Activated T-helper 9 cell treated with anti-CD3 and anti-CD28 coated beads, Interleukin-2, amount 50 U/mL, for 16 hours (primary cell): ENCODE measurements around the gene ANK2.
"Not testable (repeated sequence)": the region's sequence is repeated elsewhere in the genome, so short reads cannot be mapped to it uniquely, and the experiment has no call there.

Experiments used
- DNase-seq: peaks from one replicate; pipeline ENCODE4 v3.0.0-alpha.2; 2020; ENCODE audit warnings: low read depth

The ANK2 gene

DNA sequence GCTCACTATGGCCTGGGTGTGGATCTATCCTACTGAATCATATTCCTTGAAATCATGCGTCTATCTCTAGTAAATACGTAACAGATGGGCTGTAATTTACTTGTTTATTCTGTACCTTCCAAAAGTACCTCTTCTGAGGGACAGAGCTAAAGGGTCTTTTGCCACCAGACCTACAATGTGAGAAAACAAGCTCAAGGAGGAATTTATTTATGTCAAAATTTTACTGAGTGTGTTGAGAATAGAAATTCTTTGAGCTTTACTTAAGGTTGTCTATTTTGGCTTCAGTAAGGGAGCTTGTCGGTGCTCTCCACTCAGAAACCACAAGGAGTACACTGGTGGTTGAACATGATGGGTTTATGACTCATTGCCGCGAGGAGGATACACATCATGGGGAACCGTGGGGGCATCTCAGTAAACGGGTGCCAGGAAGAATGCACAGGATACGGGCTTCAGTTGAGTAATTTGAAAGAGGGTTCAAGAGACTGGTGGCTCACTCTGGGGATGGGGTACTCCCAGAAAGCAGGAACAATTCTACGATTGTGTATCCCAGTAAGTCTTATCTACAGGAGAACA is 3.0 kb downstream of the ANK2 start:
- no peak for DNase-seq

DNA sequence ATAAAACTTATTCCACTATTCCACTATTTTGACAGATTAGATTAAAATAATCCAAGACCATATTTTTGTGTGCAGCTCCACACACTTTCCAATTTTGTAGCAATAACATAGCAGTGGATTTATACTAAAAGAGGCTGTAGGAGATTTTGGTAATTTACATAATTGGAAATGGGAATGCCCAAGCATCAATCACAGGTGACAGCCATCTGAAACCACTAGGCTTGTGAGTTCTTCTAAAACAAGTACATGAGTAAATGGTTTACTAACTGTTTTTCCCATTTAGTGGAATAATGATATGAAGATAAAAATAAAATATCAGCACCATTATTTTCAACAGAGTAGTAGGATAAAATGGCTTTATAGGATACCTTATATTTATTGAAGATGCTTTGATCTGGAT is 4.4 kb downstream of the ANK2 start:
- no peak for DNase-seq

DNA sequence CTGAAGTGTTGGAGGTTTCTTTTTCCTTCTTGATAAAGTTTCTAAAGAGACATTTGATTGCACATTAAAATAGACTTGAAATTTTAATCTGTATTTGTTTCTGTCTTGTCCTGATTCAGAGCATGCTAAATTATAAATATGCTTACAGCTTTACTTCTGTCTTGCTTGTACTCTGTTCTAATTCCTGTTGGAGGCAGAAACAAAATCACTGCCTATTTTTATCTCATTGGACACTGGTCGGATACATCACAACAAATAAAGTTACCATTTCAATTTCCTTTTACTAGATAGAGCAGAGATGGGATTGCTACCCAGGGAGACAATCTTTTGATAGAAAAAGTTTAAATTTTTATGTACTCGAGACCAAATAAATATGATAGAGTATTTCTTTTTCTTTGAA is 6.9 kb downstream of the ANK2 start:
- DNase-seq: no peak

DNA sequence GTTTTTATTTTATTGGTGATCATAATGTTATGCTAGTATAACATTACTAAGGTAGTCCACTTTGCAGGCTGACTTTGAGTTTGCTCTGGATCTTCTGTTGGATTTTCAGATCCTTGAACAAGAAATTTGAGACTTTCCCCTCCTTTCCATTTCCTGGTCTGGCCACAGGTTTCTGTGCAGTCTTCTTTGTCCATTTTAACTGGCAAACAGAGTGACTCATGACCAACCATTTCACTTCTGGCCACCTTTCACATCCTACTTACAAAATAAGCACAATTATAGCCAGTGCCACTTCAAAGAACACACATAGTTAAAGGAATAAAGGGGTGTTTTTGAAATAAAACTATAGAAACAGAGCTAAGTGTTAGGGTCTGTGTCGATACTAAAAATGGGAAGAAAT is 8.4 kb downstream of the ANK2 start:
- no peak for DNase-seq

DNA sequence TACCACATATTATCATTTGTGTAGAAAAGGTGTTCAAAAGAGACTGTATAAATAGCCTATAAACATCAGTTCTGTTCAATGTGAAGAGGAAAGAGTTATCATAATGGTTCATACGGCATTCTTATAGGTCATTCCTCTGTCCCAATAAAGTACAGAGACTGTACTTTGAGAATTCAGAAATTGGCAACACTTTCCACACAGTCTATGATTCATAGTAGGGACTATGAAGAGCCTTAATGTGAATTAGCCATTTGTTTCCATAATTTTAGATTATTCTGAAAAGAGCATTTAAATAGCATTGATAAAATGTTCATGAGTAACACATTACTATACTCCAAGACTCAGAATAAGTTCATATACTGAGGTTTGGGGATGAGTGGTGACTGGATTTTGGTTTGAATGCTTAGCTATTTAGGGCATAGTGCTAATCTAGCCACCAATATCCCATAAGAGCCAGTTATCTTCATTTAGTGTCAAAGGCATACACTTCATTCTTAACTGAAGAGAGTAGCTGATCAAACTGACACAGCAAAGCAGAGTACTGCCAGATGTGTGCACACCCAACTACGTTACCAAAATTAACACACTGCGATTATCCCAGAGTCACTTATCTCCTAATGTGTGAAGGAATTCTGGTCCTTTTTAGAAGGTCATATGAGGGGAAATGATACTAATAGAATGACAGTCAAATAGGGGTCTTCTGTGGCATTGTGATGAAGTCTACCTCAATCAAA is 10.2 kb downstream of the ANK2 start:
- no peak for DNase-seq

DNA sequence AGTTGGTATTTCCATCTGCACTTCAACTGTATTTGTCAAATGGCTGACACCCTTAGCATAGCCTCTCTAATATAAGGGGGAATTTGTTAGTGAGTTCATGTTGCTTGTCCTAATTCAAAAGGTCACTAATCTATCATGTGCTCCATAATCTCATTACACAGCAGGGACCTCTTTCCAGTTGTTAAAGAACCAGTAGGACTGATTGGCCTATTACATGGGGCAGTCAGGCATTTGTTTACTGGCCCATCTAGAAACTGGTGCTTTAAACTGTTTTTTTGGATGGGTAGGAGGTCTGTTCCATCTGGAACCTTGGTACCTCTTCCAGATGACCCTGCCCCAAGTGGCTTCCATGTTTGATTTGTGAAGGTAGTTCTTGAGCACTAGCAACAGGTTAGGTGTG is 11.4 kb downstream of the ANK2 start:
- DNase-seq: no peak

DNA sequence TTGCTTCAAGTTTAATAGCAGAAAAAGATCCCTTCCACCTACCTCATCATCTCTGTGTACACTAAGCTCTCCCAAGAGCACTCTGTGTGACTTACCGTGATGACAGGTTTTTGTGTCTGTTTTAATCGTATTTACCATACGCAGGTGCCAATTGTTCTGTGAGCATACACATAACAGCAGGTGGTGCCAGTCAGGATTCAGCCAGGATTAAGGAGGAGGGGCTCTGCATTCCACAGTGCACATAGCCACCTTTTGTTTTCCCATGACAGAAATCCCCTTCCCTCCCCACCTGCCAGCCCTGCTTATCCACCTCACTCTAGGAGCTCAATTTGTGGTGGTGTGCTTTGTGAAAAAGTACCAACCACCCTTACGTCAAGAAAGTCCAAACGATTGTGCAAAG is 14.8 kb downstream of the ANK2 start:
- no peak for DNase-seq

DNA sequence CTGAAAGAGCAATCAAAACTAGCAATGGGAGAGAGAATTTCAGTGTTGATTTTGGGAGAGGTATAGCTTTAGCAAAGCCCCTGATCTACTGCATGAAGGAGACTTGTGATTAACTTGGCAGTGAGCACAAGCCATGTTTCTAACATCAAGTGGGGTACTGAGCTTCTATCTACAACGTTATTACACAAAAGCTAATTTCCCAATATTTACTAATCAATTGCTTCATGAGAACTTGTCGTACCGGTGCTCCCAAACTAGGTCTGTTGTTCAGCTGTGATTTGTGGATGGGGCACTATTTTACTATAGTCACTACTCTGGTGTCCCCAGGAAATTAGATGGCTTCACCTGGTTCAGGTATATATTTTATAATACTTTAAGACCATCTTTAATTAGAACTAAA is 16.2 kb downstream of the ANK2 start:
- no peak for DNase-seq

DNA sequence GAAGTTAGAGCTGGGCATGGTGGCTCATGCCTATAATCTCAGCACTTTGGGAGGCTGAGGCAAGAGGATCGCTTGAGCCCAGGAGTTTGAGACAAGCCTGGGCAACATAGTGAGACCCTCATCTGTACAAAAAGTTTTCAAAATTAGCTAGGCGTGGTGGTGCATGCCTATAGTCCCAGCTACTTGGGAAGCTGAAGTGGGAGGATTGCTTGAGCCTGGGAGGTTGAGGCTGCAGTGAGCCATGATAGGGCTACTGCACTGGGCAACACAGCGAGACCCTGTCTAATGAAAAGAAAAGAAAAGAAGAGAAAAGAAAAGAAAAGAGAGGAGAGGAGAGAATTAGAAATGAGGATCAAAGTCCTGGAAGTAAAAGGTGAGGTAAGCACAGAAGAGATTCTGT is 19.3 kb downstream of the ANK2 start:
- DNase-seq: not testable (repeated sequence)

DNA sequence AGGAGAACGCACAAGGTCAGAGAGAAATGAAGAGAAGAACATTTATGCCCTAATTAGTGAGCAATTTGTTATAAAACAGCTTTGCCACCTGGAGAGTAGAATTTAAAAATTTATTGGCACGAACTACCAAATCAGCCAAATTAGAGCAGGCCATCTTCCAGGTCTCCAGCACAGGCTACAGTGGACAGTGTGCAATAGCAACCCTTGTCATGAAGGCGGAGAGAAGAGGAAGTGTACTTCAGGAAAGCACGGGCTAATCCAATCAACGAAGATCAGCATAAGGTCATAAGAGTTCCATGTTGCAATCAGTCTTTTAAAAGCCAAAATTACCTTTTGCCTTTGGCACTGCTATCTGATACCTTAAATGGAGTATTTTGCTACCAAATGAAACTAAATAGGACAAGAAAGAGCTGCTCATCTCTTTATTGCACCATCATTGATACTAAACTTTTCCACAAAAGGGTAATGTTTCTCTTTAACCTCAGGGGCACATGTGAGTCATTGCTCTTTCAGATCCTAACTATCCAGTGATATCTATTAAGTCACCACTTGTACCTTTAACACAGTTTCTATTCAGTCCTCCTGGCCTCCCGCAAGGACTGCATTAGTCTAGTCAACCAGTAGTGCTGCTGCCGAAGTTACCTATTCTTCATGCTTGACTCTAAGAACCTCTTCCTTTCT is 19.9 kb downstream of the ANK2 start:
- DNase-seq: no peak

DNA sequence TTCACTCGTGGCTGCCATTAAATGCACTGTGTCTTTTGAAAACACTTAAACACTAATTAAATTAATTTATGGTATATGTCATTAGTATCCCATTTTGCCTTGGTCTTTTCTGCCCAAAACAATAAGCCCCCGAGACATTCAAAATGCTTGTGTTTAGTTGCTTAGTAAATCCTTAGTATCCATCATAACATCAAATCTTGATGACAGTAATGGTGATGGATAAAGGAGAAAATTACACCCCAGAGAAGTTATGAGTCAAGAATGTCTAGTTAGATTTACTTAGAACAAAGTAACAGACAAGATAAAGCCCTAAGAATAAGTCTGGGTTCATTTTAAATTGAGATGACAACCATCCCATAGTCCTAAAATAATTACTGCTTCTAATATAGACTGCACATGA is 21.3 kb downstream of the ANK2 start:
- DNase-seq: no peak

DNA sequence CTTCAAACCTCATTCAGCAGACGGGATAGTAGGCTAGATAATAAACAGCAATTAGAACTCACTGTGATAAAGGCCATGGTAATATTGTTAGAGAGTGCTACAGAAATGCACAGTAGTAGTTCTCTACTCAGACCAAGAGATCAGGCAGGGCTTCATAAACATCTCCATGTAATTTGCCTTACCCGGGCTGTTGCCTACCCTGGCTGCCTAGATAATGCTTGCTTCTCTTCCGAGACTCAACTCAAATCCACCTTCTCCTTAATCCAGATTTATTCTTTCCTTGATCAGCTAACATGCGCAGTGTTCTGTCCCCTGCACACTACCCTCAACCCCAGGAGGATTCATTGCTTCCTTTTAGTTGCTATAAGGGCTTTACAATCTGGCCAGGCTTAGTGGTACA is 21.8 kb downstream of the ANK2 start:
- DNase-seq: no peak

DNA sequence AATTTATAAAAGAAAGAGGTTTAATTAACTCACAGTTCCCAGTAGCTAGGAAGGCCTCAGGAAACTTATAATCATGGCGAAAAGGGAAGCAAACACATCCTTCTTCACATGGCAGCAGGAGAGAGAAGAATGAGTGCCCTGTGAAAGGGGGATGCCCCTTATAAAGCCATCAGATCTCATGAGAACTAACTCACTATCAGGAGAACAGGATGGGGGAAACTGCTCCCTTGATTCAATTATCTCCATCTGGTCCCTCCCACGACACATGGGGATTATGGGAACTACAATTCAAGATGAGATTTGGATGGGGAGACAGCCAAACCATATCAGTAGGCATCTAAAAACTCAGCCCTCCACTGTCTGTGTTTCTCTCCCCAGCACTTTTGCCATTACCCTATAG is 22.4 kb downstream of the ANK2 start:
- DNase-seq: no peak

DNA sequence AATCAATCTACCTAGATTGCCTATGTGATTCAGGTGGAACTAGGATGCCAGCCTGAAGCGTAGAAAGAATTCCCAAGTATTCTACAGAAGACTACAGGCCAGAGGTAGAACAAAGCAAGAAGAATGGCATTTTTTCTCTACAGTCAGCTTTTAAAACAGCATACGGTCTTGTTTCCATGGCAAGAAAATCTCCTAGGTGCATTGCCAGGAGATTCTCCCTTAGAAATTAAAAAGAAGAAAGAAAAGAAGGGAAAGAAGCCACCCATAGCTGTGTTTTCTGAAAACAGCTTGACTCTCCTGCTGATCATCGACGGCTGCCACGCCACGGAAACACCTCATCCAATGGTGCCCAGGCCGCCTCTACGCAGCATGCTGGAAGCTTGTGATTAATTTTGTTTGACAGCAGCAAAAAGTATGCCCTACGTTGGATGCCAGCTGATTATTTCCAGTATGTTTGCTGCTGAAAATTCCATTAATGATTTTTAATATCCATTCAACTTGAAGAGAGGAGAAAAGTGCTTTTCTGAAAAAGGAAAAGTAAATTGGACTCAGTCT is 24.1 kb downstream of the ANK2 start:
- DNase-seq: no peak

DNA sequence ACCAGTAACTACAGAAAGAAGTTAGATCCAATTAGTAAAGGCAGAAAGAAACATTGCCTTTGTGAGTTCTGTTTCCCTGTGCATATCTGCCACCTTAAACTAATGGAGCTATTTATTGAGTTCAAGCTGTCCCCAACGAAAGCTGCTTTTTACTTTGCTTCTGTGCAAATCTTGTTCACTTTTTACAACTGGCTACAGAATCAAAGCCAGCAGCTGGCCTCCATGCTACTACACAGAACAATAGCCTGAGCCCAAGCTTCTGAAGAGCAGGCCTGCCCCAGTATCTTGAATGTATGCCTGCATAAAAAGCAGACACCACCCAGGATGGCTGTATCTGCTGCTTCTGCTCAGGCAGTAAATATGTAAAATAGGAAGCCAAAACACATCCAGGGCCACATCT is 28.1 kb downstream of the ANK2 start:
- DNase-seq: no peak

DNA sequence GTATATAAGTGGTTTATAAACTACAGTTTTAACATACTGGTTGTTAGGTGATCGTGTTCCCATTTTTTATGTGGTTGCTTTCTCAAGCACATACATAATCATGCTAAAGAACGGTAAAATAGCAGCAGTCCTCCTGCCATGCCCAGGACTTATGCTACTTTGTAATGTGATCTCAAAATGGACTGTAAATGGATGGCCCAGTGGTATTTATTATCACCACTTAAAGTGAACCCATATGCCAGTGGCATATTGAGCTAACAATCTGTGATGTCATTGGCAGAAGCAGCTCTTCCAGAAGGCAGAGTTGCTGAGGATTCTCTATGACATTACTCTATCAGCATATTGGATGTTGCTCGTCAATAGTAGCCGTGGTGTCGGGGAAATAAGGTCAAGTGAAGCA is 28.6 kb downstream of the ANK2 start:
- DNase-seq: no peak

DNA sequence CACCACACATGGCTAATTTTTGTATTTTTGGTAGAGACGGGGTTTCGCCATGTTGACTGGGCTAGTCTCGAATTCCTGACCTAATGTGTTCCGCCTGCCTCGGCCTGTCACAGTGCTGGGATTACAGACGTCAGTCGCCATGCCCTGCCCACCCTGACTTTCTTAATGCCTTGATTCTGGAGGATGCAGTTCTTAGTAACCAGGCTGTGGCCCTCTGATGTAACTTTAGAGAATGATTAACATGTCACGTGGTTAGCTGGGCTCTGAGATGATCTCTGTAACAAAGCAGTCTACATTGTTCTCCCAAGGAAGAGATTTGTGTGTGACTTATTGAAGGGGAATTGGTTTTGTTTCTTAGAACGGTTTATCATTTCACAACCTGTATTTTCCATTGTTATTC is 30.6 kb downstream of the ANK2 start:
- no peak for DNase-seq

DNA sequence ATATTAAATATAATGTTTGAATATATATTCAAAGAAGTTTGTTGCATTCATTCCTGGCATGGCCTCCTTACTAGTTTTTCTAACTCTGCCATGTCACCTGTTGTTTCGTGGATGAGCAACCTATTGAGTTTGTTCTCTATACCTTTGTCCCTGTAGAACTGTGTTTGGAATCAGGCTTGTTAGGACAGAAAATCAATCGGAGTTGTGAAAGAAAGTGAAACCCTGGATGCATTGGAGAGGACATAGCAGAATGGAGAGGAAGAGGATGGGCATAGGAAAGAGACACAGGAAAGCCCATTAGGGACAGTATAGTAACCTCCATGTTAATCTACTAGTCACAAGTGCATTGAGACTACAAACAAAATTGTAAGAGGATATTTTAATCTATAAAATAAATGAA is 31.2 kb downstream of the ANK2 start:
- DNase-seq: no peak

DNA sequence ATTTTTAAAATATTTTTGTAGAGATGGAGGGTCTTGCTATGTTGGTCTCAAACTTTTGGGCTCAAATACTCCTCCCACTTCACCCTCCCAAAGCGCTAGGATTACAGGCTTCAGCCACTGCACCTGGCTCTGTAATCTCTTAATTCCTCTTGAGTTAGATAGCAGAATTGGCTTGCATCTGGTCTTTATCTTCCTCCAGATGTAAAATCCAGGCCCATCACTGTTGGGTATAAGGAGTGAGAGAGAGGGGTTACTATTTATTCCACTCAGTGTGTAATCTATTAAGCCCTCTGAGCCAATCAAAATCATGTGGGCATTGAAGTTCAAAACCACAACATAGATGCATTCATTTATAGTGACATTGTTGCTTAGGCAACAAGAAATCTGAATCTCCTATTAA is 33.9 kb downstream of the ANK2 start:
- no peak for DNase-seq

DNA sequence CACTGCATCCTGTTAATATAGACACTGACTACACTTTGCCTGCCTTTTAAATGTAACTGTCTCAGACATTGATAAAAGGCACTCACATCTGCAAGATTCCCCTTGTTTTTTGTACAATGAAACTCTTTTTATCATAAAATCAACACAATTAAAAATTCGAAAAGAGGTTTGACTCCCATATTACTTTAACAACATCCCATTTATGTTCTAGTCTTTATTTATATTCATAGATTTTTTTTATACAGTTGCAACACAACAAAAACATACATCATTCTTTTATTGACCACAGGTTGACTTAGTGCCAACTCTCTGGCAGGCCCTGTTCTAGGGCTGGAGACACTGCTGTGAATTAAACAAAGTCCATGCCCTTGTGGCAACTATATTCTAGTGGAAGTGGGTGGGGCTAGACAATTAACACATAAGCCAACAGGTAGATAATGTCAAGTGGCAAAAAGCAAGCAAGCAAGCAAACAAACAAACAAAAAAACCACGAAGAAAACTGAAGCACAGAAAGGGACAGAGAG is 36.8 kb downstream of the ANK2 start:
- DNase-seq: no peak

DNA sequence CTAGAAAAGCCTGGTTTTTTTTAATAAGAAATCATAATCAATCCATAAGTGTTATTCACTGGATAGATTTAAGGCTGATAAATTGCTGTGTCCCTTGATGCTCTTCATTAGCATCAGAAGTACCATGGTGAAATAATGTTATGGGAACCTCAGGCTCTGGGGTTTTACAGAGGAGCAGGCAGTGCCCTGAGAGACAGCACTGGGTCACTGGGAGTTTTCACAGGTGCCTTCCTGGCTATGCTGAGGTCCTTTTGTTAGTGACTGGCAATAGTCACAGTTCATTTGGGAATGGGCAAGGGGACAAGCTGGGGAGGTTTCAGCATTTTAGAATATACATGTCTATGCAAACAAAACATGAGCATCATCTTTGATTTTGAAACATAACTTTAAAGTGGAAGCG is 38.6 kb downstream of the ANK2 start:
- DNase-seq: no peak

DNA sequence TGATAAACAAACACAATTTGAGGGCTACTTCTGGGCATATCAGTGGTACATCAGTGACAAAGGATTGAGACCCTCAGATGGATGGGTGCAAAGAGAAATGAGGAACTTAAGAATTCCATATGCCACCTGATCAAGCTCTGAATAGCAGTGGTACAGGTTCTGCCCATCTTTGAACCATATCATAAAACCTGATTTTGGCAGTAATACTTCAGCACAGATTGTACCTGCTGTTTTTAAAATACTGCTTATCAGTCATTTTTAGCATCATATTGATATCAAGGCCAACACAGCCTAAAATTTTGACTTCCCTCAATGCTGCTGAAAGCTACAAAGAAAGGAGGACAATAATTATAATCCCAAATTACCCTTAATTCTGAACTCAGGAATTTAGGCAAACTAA is 41.5 kb downstream of the ANK2 start:
- DNase-seq: no peak

DNA sequence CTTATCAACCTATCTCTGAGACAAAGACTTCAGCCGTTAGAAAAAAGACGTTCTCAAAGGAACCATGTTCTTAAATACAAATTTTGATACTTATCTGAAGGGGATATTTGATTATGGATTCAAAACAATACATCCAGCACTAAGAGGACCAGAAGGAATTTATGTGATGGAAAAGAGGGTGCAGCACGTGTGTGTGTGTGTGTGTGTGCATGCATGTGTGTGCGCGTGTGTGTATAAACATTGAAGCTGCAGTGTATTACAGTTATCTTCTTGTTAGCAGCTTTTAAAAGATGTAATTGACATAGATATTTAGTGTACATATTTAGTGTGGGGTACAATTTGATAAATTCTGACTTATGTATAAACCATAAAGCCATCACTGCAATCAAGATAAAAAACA is 44.9 kb downstream of the ANK2 start:
- DNase-seq: no peak
